ENCODE results near the gene SPSB3. TPM values are rescaled to one million over a fixed set of nuclear protein-coding genes. Genes with fewer than 3 reads are reported as not detected.

SPSB3 gene
- total RNA-seq, 2 donors from 2014 or later: 28.0 to 28.1 TPM

DNA sequence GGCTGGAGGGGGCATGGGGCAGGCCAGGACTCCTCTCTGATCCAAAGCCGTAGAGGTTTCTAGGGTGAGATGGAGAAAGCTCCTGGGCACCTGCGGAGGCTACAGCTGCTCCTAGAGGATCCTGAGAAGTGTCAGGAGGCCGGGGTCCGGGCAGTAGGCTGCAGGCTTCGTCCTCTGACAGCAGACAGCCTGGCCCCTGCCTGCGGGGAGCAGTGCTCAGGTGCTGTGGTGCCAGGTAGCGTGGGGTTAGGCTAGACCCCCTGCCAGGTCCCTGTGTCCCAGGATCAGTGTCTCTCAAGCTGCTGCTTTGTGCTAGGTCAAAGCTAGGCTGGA is 8.0 kb downstream of the SPSB3 start:
- no peak overlapping the region for H3K9ac ChIP-seq (ENCODE audit: extremely low read depth, low read length, poor library complexity, severe bottlenecking)
- 88 to 98% methylated on average over 7 of the region's 7 CpGs for WGBS, 2 experiments (ENCODE audit: insufficient coverage in 1 of 2, insufficient read length in 1 of 2)
- no peak overlapping the region for H3K27ac Mint-ChIP-seq

DNA sequence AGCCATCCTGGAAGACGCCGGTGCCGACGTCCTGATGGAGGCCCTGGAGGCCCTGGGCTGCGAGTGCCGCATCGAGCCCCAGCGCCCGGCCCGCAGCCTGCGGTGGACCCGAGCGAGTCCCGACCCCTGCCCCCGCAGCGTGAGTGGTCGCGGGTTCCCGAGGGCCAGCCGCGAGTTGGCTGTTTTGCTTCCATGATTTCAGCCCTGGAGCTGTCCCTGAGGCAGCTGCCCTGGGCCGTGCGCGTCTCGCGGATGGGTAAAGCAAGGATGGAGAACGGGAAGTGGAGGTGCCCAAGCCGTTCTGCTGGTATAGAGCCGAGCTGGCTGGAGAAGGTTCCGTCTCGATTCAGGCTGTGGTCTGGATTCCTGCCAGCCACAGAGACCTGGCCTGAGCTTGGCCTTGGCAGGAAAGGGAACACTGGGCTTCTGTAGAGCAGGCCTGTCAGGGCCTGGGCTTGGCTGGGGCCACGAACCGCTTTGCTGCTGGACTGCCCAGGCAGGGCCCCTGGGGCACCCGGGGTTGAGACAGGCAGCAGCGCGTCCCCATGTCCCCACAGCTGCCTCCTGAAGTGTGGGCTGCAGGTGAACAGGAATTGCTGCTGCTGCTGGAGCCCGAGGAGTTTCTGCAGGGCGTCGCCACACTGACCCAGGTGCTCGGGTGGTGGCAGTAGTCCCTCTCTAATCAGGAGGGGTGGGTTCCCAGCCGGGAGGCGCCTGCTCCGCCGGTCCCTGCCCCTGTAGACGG is 8.5 kb downstream of the SPSB3 start:
- Mint-ChIP-seq H3K4me3 (peak overlapping the region; percentile 93), H3K9me3 (no peaks in the 10 kb centered on the region), H3K36me3 (ENCODE audit: low read depth) (peaks cover 9% of the 10 kb centered on the region), H3K4me1 (peaks cover 3% of the 10 kb centered on the region), H3K27ac (peak overlapping the region; percentile 64), H3K27me3 (ENCODE audit: insufficient read depth) (no peaks in the 10 kb centered on the region)
- Histone ChIP-seq H3K4me3 (ENCODE audit: low read length) (peak overlapping the region; percentile 90), H3K9ac (ENCODE audit: extremely low read depth, low read length, poor library complexity, severe bottlenecking) (peak overlapping the region; percentile 57), H3K9me3 (ENCODE audit: control insufficient read depth, low read length) (no peaks in the 10 kb centered on the region), H3K27me3 (ENCODE audit: control insufficient read depth, insufficient read depth, low read length, poor library complexity, severe bottlenecking) (no peaks in the 10 kb centered on the region), H3K36me3 (ENCODE audit: control insufficient read depth, insufficient read depth, low read length) (peaks cover 15% of the 10 kb centered on the region), H3K27ac (ENCODE audit: low read depth, low read length) (no peak overlapping the region), H3K4me1 (ENCODE audit: control insufficient read depth, insufficient read depth, low read length) (no peaks in the 10 kb centered on the region)
- no peak for DNase-seq
- TF ChIP-seq, protein P1, sequence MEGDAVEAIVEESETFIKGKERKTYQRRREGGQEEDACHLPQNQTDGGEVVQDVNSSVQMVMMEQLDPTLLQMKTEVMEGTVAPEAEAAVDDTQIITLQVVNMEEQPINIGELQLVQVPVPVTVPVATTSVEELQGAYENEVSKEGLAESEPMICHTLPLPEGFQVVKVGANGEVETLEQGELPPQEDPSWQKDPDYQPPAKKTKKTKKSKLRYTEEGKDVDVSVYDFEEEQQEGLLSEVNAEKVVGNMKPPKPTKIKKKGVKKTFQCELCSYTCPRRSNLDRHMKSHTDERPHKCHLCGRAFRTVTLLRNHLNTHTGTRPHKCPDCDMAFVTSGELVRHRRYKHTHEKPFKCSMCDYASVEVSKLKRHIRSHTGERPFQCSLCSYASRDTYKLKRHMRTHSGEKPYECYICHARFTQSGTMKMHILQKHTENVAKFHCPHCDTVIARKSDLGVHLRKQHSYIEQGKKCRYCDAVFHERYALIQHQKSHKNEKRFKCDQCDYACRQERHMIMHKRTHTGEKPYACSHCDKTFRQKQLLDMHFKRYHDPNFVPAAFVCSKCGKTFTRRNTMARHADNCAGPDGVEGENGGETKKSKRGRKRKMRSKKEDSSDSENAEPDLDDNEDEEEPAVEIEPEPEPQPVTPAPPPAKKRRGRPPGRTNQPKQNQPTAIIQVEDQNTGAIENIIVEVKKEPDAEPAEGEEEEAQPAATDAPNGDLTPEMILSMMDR (conservative IDR thresholded peaks at IDR 0.05): peak; percentile 38
- 33 to 35% methylated on average over 26 to 45 of the region's 45 CpGs for WGBS, 2 experiments (ENCODE audit: insufficient coverage in 1 of 2, insufficient read length in 1 of 2)

More for the DNA sequence above, 8.0 kb downstream of the SPSB3 start:
- Histone ChIP-seq H3K4me3 (ENCODE audit: low read length) (peak overlapping the region; percentile 90), H3K27ac (ENCODE audit: low read depth, low read length) (no peak overlapping the region), H3K36me3 (ENCODE audit: control insufficient read depth, insufficient read depth, low read length) (peaks cover 15% of the 10 kb centered on the region), H3K4me1 (ENCODE audit: control insufficient read depth, insufficient read depth, low read length) (no peaks in the 10 kb centered on the region), H3K27me3 (ENCODE audit: control insufficient read depth, insufficient read depth, low read length, poor library complexity, severe bottlenecking) (no peaks in the 10 kb centered on the region), H3K9me3 (ENCODE audit: control insufficient read depth, low read length) (no peaks in the 10 kb centered on the region)
- DNase-seq: no peak
- TF ChIP-seq, protein P1 (conservative IDR thresholded peaks at IDR 0.05): no peak
- no peaks in the 10 kb centered on the region for H3K27me3 Mint-ChIP-seq (ENCODE audit: insufficient read depth)
- H3K4me3 Mint-ChIP-seq: peak overlapping the region; percentile 93
- peaks cover 11% of the 10 kb centered on the region for H3K36me3 Mint-ChIP-seq (ENCODE audit: low read depth)
- H3K4me1 Mint-ChIP-seq: peaks cover 3% of the 10 kb centered on the region
- no peaks in the 10 kb centered on the region for H3K9me3 Mint-ChIP-seq

DNA sequence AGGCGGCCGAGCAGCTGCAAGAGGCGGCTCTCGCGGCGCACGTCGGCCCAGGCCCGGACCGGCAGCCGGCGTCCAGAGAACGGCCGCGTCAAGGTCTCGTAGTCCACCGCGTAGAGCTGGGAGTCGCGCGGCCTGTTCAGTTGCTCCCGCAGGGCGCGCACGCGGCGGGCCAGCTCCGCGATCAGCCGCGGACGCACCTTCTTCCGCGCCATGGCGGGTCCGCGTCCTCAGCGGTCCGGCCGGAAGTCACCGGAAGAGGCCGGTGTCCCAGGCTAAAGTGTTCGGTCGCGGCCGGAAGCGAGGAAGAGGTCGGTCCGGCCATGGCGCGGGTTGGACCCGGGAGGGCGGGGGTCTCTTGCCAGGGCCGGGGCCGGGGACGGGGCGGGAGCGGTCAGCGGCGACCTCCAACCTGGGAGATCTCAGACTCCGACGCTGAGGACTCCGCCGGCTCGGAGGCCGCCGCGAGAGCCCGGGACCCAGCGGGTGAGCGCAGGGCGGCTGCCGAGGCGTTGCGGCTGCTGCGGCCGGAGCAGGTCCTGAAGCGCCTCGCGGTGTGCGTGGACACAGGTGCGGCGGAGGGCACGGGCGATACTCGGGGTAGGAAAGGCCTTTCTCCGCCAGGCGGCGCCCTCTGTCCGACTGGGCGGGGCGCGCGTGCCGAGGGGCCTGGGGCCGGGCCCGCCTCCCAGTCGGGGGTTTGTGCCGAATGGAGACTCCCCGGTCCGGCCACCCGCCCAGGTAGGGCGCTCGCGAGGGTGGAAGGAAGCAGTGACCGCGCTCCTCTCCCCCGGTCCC is 9.3 kb downstream of the SPSB3 start, which contains the start of gene MRPS34:
Gene MRPS34 (minus strand): TSS at position 227 of the 795 bp plus-strand sequence. CDS start 15 bp downstream, at position 212.
- Mint-ChIP-seq H3K36me3 (ENCODE audit: low read depth) (peaks cover 9% of the 10 kb centered on the region), H3K4me3 (peak within 1 kb of the TSS; percentile 93), H3K27ac (peak within 1 kb of the TSS; percentile 96), H3K27me3 (ENCODE audit: insufficient read depth) (no peaks in the 10 kb centered on the region), H3K9me3 (no peaks in the 10 kb centered on the region), H3K4me1 (peaks cover 3% of the 10 kb centered on the region)
- H3K4me3 ChIP-seq (ENCODE audit: low read length): peak within 1 kb of the TSS; percentile 90
- H3K27me3 ChIP-seq (ENCODE audit: control insufficient read depth, insufficient read depth, low read length, poor library complexity, severe bottlenecking): no peaks in the 10 kb centered on the region
- H3K9ac ChIP-seq (ENCODE audit: extremely low read depth, low read length, poor library complexity, severe bottlenecking): peak within 1 kb of the TSS; percentile 72
- TF ChIP-seq, protein P1 (conservative IDR thresholded peaks at IDR 0.05): peak; percentile 98
- WGBS, 2 experiments (ENCODE audit: insufficient coverage in 1 of 2, insufficient read length in 1 of 2): 0% methylated on average over 30 to 108 of the region's 108 CpGs
- peaks cover 10% of the 10 kb centered on the region for H3K36me3 ChIP-seq (ENCODE audit: control insufficient read depth, insufficient read depth, low read length)
- H3K4me1 ChIP-seq (ENCODE audit: control insufficient read depth, insufficient read depth, low read length): no peaks in the 10 kb centered on the region
- DNase-seq: peak; percentile 95
- no peaks in the 10 kb centered on the region for H3K9me3 ChIP-seq (ENCODE audit: control insufficient read depth, low read length)
- H3K27ac ChIP-seq (ENCODE audit: low read depth, low read length): peak within 1 kb of the TSS; percentile 87

All from endodermal cell (in vitro differentiated cells).